Mesenchymal stem cell (in vitro differentiated cells and primary cell): ENCODE results near the gene LYPD8. TPM values are rescaled to one million over a fixed set of nuclear protein-coding genes. Genes with fewer than 3 reads are reported as not detected.

Experiments used
- DNase-seq: peaks from one replicate; pipeline ENCODE4 v3.0.0-alpha.2; 2013
- H2AFZ ChIP-seq: one replicate; pipeline ENCODE4 v1.6.1; 2013; ENCODE audit warnings: low read depth, mild to moderate bottlenecking, control low read depth, inconsistent platforms, low read length, moderate library complexity
- H2AK5ac ChIP-seq: 2 replicates; pipeline ENCODE4 v1.6.1; 2013; ENCODE audit warnings: low read length, moderate library complexity, mild to moderate bottlenecking, inconsistent platforms; ENCODE audit not compliant: severe bottlenecking
- H2BK120ac ChIP-seq: one replicate; pipeline ENCODE4 v1.6.1; 2013; ENCODE audit warnings: low read depth, mild to moderate bottlenecking, inconsistent platforms, low read length, moderate library complexity
- H2BK12ac ChIP-seq, 2 experiments: one replicate each; pipeline ENCODE4 v1.6.1; 2013; ENCODE audit warnings: inconsistent platforms in 2 of 2, low read length in 2 of 2, mild to moderate bottlenecking in 2 of 2, moderate library complexity in 2 of 2, control low read depth in 1 of 2
- H2BK15ac ChIP-seq: one replicate; pipeline ENCODE4 v1.6.1; 2013; ENCODE audit warnings: mild to moderate bottlenecking, low read depth, inconsistent platforms; ENCODE audit not compliant: poor library complexity, severe bottlenecking
- H2BK5ac ChIP-seq: 2 replicates; pipeline ENCODE4 v1.6.1; 2013; ENCODE audit warnings: low read depth, mild to moderate bottlenecking, low read length, control low read depth, inconsistent platforms; ENCODE audit not compliant: poor library complexity, severe bottlenecking
- H3K14ac ChIP-seq, 2 experiments: one replicate each; pipeline ENCODE4 v1.6.1; 2013; ENCODE audit warnings: inconsistent platforms in 2 of 2, low read length in 2 of 2, control low read depth in 1 of 2, mild to moderate bottlenecking in 1 of 2, moderate library complexity in 1 of 2
- H3K18ac ChIP-seq, 2 experiments: one replicate each; pipeline ENCODE4 v1.6.1; 2013; ENCODE audit warnings: inconsistent platforms in 2 of 2, low read length in 2 of 2, control low read depth in 1 of 2, low read depth in 1 of 2, mild to moderate bottlenecking in 1 of 2
- H3K23ac ChIP-seq, 2 experiments: one replicate each; pipeline ENCODE4 v1.6.1; 2013; ENCODE audit warnings: inconsistent platforms in 2 of 2, low read length in 2 of 2, mild to moderate bottlenecking in 2 of 2, moderate library complexity in 2 of 2, control low read depth in 1 of 2
- H3K27ac ChIP-seq: 2 replicates; pipeline ENCODE4 v1.5.1; 2013; ENCODE audit warnings: mild to moderate bottlenecking, moderate library complexity, low read length, control low read depth, inconsistent platforms; ENCODE audit not compliant: poor library complexity, severe bottlenecking
- H3K27me3 ChIP-seq, 2 experiments: 2 replicates each; pipeline versions ENCODE4 v1.6.1 to v1.7.0; 2013; ENCODE audit warnings: low read length in 2 of 2, mild to moderate bottlenecking in 2 of 2, moderate library complexity in 2 of 2, control low read depth in 1 of 2, inconsistent platforms in 1 of 2; ENCODE audit not compliant: control insufficient read depth in 1 of 2, insufficient read depth in 1 of 2
- H3K36me3 ChIP-seq, 2 experiments: 2 replicates each; pipeline versions ENCODE4 v1.6.1 to v1.7.0; 2013; ENCODE audit warnings: low read length in 2 of 2, control low read depth in 1 of 2, inconsistent platforms in 1 of 2, low read depth in 1 of 2, mild to moderate bottlenecking in 1 of 2; ENCODE audit not compliant: insufficient read depth in 2 of 2, control insufficient read depth in 1 of 2
- H3K4ac ChIP-seq, 2 experiments: one replicate each; pipeline ENCODE4 v1.6.1; 2013; ENCODE audit warnings: inconsistent platforms in 2 of 2, low read length in 2 of 2, mild to moderate bottlenecking in 2 of 2, moderate library complexity in 2 of 2, control low read depth in 1 of 2, low read depth in 1 of 2
- H3K4me1 ChIP-seq: 2 replicates; pipeline ENCODE4 v1.6.1; 2013; ENCODE audit warnings: low read depth, low read length, control low read depth; ENCODE audit not compliant: control insufficient read depth, insufficient read depth
- H3K4me2 ChIP-seq: 2 replicates; pipeline ENCODE4 v1.6.1; 2013; ENCODE audit warnings: low read length, mild to moderate bottlenecking, inconsistent platforms; ENCODE audit not compliant: poor library complexity, severe bottlenecking
- H3K4me3 ChIP-seq, 2 experiments: 2 replicates each; pipeline versions ENCODE4 v1.5.1 to v1.7.0; 2013; ENCODE audit warnings: low read length in 2 of 2, mild to moderate bottlenecking in 2 of 2, control low read depth in 1 of 2, low read depth in 1 of 2; ENCODE audit not compliant: insufficient read depth in 1 of 2
- H3K79me1 ChIP-seq: replicated peaks from 2 replicates; pipeline ENCODE4 v1.6.1; 2013; ENCODE audit warnings: mild to moderate bottlenecking, control low read depth, low read length, inconsistent platforms; ENCODE audit not compliant: poor library complexity, severe bottlenecking
- H3K9ac ChIP-seq: 2 replicates; pipeline ENCODE4 v1.7.0; 2013; ENCODE audit warnings: mild to moderate bottlenecking, low read length, moderate library complexity
- H3K9me3 ChIP-seq: 2 replicates; pipeline ENCODE4 v1.7.0; 2013; ENCODE audit warnings: mild to moderate bottlenecking, low read length; ENCODE audit not compliant: control insufficient read depth
- H4K8ac ChIP-seq: one replicate; pipeline ENCODE4 v1.6.1; 2013; ENCODE audit warnings: inconsistent platforms, mild to moderate bottlenecking, low read length, moderate library complexity
- H4K91ac ChIP-seq: one replicate; pipeline ENCODE4 v1.6.1; 2013; ENCODE audit warnings: mild to moderate bottlenecking, low read length, inconsistent platforms
- WGBS: methylation state at CpG from one replicate; pipeline ENCODE4 v1.1.7; 2013; ENCODE audit warnings: mixed read lengths; 5-methylcytosine and 5-hydroxymethylcytosine counted together
- small RNA-seq: library from polyadenylated mRNA; stranded (forward); fragments of <200 nt; extraction: miRNeasy Mini kit (QIAGEN cat#:217004); gene quantifications from one replicate; pipeline ENCODE3, GENCODE V24; 2013; ENCODE audit warnings: low read depth

LYPD8 gene

DNA sequence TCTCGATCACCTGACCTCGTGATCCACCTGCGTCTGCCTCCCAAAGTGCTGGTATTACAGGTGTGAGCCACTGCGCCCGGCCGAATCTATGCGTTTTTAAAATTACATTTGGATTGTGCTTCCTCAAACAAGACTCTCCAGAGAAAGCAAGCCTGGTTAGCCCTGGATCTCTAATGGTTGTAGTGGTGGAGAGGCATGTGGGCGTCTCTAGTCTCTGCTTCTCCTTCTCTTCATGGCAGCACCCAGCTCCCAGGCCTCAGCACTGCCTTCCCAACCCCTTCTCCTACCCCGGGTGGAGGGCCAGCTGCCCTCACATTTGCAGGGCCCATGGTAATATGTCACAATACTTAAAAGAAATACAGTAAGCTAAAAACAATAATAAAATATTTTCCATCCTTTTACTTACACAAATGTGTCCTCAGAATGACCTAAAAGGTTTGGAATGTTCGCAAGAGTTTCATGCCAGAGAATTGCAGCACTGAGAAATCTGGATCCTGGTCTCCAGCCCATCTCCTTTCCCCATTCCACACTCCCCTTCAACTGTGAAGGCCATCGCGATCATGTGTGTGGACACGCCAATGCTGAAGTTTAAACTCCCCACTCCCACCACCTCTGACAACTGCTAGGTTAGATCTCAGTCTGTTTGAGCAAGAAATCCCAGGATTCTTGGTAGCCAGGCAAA is 60.0 kb downstream of the LYPD8 start:
- no peak overlapping the region for H3K23ac ChIP-seq
- no peak for DNase-seq

DNA sequence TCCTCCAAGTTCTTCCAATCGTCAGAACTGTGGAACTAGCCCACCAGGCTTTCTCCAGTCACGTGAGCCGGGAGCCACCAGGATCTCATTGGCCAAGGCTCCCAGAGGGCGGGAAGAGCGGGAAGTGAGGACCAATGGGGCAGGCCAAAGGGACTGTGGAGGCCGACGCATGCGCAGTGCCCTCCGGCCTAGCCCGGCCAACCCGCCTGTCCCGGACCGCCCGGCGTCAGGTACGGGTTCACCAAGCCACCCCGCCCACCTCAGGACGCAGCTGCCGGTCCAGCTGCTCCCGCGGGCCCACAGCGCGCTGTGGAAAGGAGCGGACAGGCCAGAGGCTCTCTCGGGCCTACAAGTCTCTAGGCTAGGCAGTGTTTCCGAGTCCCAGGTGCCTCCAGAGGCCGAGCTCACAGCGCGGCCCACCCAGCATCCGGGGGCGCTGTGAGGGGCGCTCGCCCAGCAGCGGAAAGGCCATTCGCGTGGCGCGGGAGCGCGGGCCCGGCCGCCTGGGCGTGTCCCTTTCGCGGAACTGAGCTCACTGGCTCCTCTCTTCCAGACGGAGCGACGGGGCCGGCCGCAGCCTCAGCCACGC is 63.9 kb downstream of the LYPD8 start:
- Histone ChIP-seq H3K23ac (no peak overlapping the region), H4K91ac (peak overlapping the region; percentile 15), H2BK120ac (no peak overlapping the region), H3K27ac (no peak overlapping the region), H3K79me1 (no peaks in the 10 kb centered on the region), H3K9me3 (peaks cover 16% of the 10 kb centered on the region), H2AK5ac (no peak overlapping the region), H2BK12ac (no peak overlapping the region), H3K14ac (no peak overlapping the region), H3K9ac (no peak overlapping the region), H3K36me3 (no peaks in the 10 kb centered on the region), H3K4ac (no peak overlapping the region), H3K4me1 (no peaks in the 10 kb centered on the region), H4K8ac (no peak overlapping the region), H3K18ac (no peak overlapping the region), H3K4me2 (no peak overlapping the region), H2AFZ (no peak overlapping the region), H2BK5ac (no peak overlapping the region), H3K27me3 (no peaks in the 10 kb centered on the region), H2BK15ac (no peak overlapping the region), H3K4me3 (no peak overlapping the region)
- no peak for DNase-seq
- 90% methylated on average over 51 of the region's 51 CpGs for WGBS

More for the DNA sequence above, 60.0 kb downstream of the LYPD8 start:
- no peak overlapping the region for H4K91ac ChIP-seq
- WGBS = 93% methylated on average over 8 of the region's 13 CpGs
- no peak overlapping the region for H3K27ac ChIP-seq
- no peak overlapping the region for H3K9ac ChIP-seq
- H3K4ac ChIP-seq = no peak overlapping the region
- H3K9me3 ChIP-seq = peaks cover 10% of the 10 kb centered on the region
- no peak overlapping the region for H2AFZ ChIP-seq
- H3K4me2 ChIP-seq = no peak overlapping the region
- H2AK5ac ChIP-seq = no peak overlapping the region
- no peak overlapping the region for H2BK12ac ChIP-seq
- H2BK120ac ChIP-seq = no peak overlapping the region
- no peak overlapping the region for H4K8ac ChIP-seq
- no peak overlapping the region for H2BK5ac ChIP-seq
- no peaks in the 10 kb centered on the region for H3K36me3 ChIP-seq
- H3K14ac ChIP-seq = no peak overlapping the region
- no peaks in the 10 kb centered on the region for H3K79me1 ChIP-seq
- no peak overlapping the region for H3K4me3 ChIP-seq
- H3K18ac ChIP-seq = no peak overlapping the region
- H2BK15ac ChIP-seq = no peak overlapping the region
- H3K4me1 ChIP-seq = no peaks in the 10 kb centered on the region
- H3K27me3 ChIP-seq = no peaks in the 10 kb centered on the region

Small RNA genes within 50 kb of the gene (small RNA-seq; reads per million reads assigned to genes)
- gene AHCYP8 = not detected
